ENCODE measurements around the gene TENM3.

The TENM3 gene

GRCh38 chr4:182449930-182450439 lies 206.8 kb downstream of the TENM3 start:
- DNase-seq (ENCODE audit: low spot score), result no peak

GRCh38 chr4:182451441-182451840 lies 208.2 kb downstream of the TENM3 start:
- no peak for DNase-seq (ENCODE audit: low spot score)

- no peak for DNase-seq (ENCODE audit: low spot score)
Measured at GRCh38 chr4:182453830-182454229, 210.6 kb downstream of the TENM3 start.

GRCh38 chr4:182454440-182455013 lies 211.3 kb downstream of the TENM3 start:
- DNase-seq (ENCODE audit: low spot score), result no peak

- no peak for DNase-seq (ENCODE audit: low spot score)
Measured at GRCh38 chr4:182465114-182465513, 221.9 kb downstream of the TENM3 start.

GRCh38 chr4:182465979-182466378 lies 222.8 kb downstream of the TENM3 start:
- no peak for DNase-seq (ENCODE audit: low spot score)

GRCh38 chr4:182470215-182470614 lies 227.0 kb downstream of the TENM3 start:
- DNase-seq (ENCODE audit: low spot score), result no peak

GRCh38 chr4:182475539-182475938 lies 232.3 kb downstream of the TENM3 start:
- no peak for DNase-seq (ENCODE audit: low spot score)

GRCh38 chr4:182478475-182478874 lies 235.3 kb downstream of the TENM3 start:
- DNase-seq (ENCODE audit: low spot score), result peak; percentile 28

- DNase-seq (ENCODE audit: low spot score), result no peak
Measured at GRCh38 chr4:182483685-182484084, 240.5 kb downstream of the TENM3 start.

- peak; percentile 9 for DNase-seq (ENCODE audit: low spot score)
Measured at GRCh38 chr4:182486881-182487280, 243.7 kb downstream of the TENM3 start.

- DNase-seq (ENCODE audit: low spot score), result no peak
Measured at GRCh38 chr4:182488896-182489295, 245.7 kb downstream of the TENM3 start.

- DNase-seq (ENCODE audit: low spot score), result no peak
Measured at GRCh38 chr4:182489607-182490006, 246.4 kb downstream of the TENM3 start.

GRCh38 chr4:182491719-182492118 lies 248.5 kb downstream of the TENM3 start:
- no peak for DNase-seq (ENCODE audit: low spot score)

GRCh38 chr4:182492423-182492822 lies 249.2 kb downstream of the TENM3 start:
- no peak for DNase-seq (ENCODE audit: low spot score)

GRCh38 chr4:182493377-182493776 lies 250.2 kb downstream of the TENM3 start:
- no peak for DNase-seq (ENCODE audit: low spot score)

- DNase-seq (ENCODE audit: low spot score), result no peak
Measured at GRCh38 chr4:182494103-182494502, 250.9 kb downstream of the TENM3 start.

GRCh38 chr4:182495031-182495430 lies 251.8 kb downstream of the TENM3 start:
- no peak for DNase-seq (ENCODE audit: low spot score)

GRCh38 chr4:182495645-182496385 lies 252.6 kb downstream of the TENM3 start:
- no peak for DNase-seq (ENCODE audit: low spot score)

- no peak for DNase-seq (ENCODE audit: low spot score)
Measured at GRCh38 chr4:182496408-182496807, 253.2 kb downstream of the TENM3 start.

- no peak for DNase-seq (ENCODE audit: low spot score)
Measured at GRCh38 chr4:182502064-182502463, 258.9 kb downstream of the TENM3 start.

GRCh38 chr4:182504463-182504862 lies 261.3 kb downstream of the TENM3 start:
- no peak for DNase-seq (ENCODE audit: low spot score)

- no peak for DNase-seq (ENCODE audit: low spot score)
Measured at GRCh38 chr4:182507805-182508204, 264.6 kb downstream of the TENM3 start.

GRCh38 chr4:182510836-182511235 lies 267.6 kb downstream of the TENM3 start:
- no peak for DNase-seq (ENCODE audit: low spot score)

Measured in activated CD4-positive, alpha-beta T cell treated with anti-CD3 and anti-CD28 coated beads, Interleukin-2, Interleukin-4, amounts not matched to agents 100 ng/mL and 50 ng/mL, durations not matched to agents 16 hours and 8 hours (primary cell).